Astrocyte (in vitro differentiated cells and primary cell): Measurements from ENCODE around the gene KCNQ1. TPM values are rescaled to one million over a fixed set of nuclear protein-coding genes. Genes with fewer than 3 reads are reported as not detected.

Source experiments
- DNase-seq: peaks from one replicate; pipeline ENCODE4 v3.0.0-alpha.2; 2010; ENCODE audit warnings: low read depth
- FAIRE-seq: peaks from 2 replicates; lab custom pipeline; 2011; peaks lifted over from hg19 to GRCh38; lab: Jason Lieb, UNC
- H2AFZ ChIP-seq: 2 replicates; pipeline ENCODE4 v1.6.0; 2012; ENCODE audit warnings: low read depth, low read length, inconsistent platforms
- H3K27ac ChIP-seq: 2 replicates; pipeline ENCODE4 v1.5.1; 2011; ENCODE audit warnings: low read depth, low read length, inconsistent platforms
- H3K27me3 ChIP-seq: 2 replicates; pipeline ENCODE4 v1.6.0; 2011; ENCODE audit warnings: low read length, inconsistent platforms; ENCODE audit not compliant: insufficient read depth
- H3K36me3 ChIP-seq: 2 replicates; pipeline ENCODE4 v1.5.1; 2011; ENCODE audit warnings: low read length, inconsistent platforms; ENCODE audit not compliant: insufficient read depth
- H3K4me1 ChIP-seq: 2 replicates; pipeline ENCODE4 v1.5.1; 2011; ENCODE audit warnings: low read length, inconsistent platforms; ENCODE audit not compliant: insufficient read depth
- H3K4me2 ChIP-seq: 2 replicates; pipeline ENCODE4 v1.6.0; 2012; ENCODE audit warnings: low read length, inconsistent platforms
- H3K4me3 ChIP-seq: 2 replicates; pipeline ENCODE4 v1.5.1; 2011; ENCODE audit warnings: low read depth, mild to moderate bottlenecking, low read length, inconsistent platforms; ENCODE audit not compliant: insufficient read depth
- H3K79me2 ChIP-seq: 2 replicates; pipeline ENCODE4 v1.6.0; 2012; ENCODE audit warnings: mild to moderate bottlenecking, low read length, inconsistent platforms; ENCODE audit not compliant: insufficient read depth
- H3K9ac ChIP-seq: 2 replicates; pipeline ENCODE4 v1.6.0; 2012; ENCODE audit warnings: mild to moderate bottlenecking, low read length, inconsistent platforms
- H3K9me3 ChIP-seq: 2 replicates; pipeline ENCODE4 v1.5.1; 2012; ENCODE audit warnings: low read depth, mild to moderate bottlenecking, low read length, inconsistent platforms; ENCODE audit not compliant: insufficient read depth
- H4K20me1 ChIP-seq: 2 replicates; pipeline ENCODE4 v1.6.0; 2012; ENCODE audit warnings: low read length, inconsistent platforms; ENCODE audit not compliant: insufficient read depth
- H3K27ac Mint-ChIP-seq: one replicate; pipeline ENCODE4 v1.8.0; 2021; ENCODE audit warnings: mild to moderate bottlenecking, mixed read lengths; ENCODE audit not compliant: unreplicated experiment
- H3K27me3 Mint-ChIP-seq: one replicate; pipeline ENCODE4 v1.8.0; 2021; ENCODE audit warnings: low read depth, mixed read lengths; ENCODE audit not compliant: unreplicated experiment
- H3K36me3 Mint-ChIP-seq: one replicate; pipeline ENCODE4 v1.8.0; 2021; ENCODE audit warnings: low read depth, mixed read lengths; ENCODE audit not compliant: unreplicated experiment
- H3K4me1 Mint-ChIP-seq: one replicate; pipeline ENCODE4 v1.8.0; 2021; ENCODE audit warnings: low read depth, mixed read lengths; ENCODE audit not compliant: unreplicated experiment
- H3K4me3 Mint-ChIP-seq: one replicate; pipeline ENCODE4 v1.8.0; 2021; ENCODE audit warnings: mild to moderate bottlenecking, moderate library complexity, mixed read lengths; ENCODE audit not compliant: unreplicated experiment
- H3K9me3 Mint-ChIP-seq: one replicate; pipeline ENCODE4 v1.8.0; 2021; ENCODE audit warnings: mild to moderate bottlenecking, mixed read lengths; ENCODE audit not compliant: unreplicated experiment
- EZH2 ChIP-seq: IDR thresholded peaks from 2 replicates; pipeline ENCODE4 v1.6.1; 2012; ENCODE audit warnings: mild to moderate bottlenecking, low read length, inconsistent platforms; ENCODE audit not compliant: insufficient read depth
- total RNA-seq: library from RNA; stranded (reverse); gene quantifications from 2 replicates; pipeline ENCODE4 v1.2.1, GENCODE V29; 2021
- TF ChIP-seq, protein P1 (sequence below): IDR thresholded peaks from 2 replicates; pipeline ENCODE4 v1.5.1; 2011; ENCODE audit warnings: low read depth, mild to moderate bottlenecking, inconsistent platforms, low read length, moderate library complexity; ENCODE audit not compliant: insufficient read depth

KCNQ1 gene
- total RNA-seq, 1 donor from 2014 or later: not detected

DNA sequence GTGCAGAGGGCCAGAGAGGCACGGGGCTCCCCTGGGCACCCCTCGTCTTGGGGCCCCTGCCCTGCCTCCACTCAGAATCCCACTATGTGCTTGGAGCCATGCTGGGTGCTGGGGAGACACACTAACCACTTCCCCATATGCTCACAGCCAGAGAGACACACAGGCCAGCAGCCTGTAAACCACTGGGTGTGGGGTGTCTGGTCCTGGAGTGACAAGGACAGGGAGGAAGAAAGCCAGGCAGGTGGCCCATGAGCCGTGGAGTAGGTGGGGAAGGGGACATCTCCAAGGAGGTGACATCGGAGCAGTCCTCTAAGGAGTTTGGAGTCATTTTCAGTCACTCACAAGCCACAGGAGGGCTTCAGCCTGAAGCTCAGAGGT lies 381.9 kb downstream of the KCNQ1 start:
- Histone ChIP-seq H3K9me3 (peaks cover 11% of the 10 kb centered on the region), H3K27ac (peak overlapping the region; percentile 92), H3K4me3 (no peak overlapping the region), H3K4me2 (peak overlapping the region; percentile 83), H3K9ac (peak overlapping the region; percentile 76), H3K27me3 (no peaks in the 10 kb centered on the region), H3K4me1 (peaks cover 26% of the 10 kb centered on the region), H2AFZ (peak overlapping the region; percentile 49), H3K79me2 (no peaks in the 10 kb centered on the region), H4K20me1 (no peaks in the 10 kb centered on the region), H3K36me3 (no peaks in the 10 kb centered on the region)
- peaks cover 18% of the 10 kb centered on the region for H3K27me3 Mint-ChIP-seq
- H3K9me3 Mint-ChIP-seq: peaks cover 43% of the 10 kb centered on the region
- peaks cover 13% of the 10 kb centered on the region for H3K4me1 Mint-ChIP-seq
- H3K27ac Mint-ChIP-seq: peak overlapping the region; percentile 58
- DNase-seq (no peak), FAIRE-seq (no peak)
- H3K4me3 Mint-ChIP-seq: no peak overlapping the region
- no peak for TF ChIP-seq EZH2
- H3K36me3 Mint-ChIP-seq: peaks cover 3% of the 10 kb centered on the region

DNA sequence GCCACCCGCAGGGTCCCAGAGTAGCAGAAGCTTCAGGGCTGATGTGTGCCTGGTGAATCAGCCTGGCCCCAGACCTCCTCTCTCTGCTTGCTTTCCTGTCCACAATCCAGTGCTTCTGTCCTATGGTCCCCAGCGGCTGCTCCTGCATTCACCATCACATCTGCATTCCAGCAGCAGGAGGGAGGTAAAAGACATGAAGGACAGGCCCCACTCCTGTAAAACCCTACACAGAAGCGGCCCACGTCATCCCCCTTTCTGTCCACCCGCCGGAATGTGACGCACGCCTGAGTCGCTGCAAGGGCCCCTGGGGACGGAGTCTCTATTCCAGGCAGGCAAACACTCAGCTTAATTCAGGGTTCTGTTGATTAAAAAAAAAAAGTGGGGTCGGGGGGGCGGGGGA lies 382.4 kb downstream of the KCNQ1 start:
- no peak overlapping the region for H3K4me3 Mint-ChIP-seq
- peak overlapping the region; percentile 83 for H3K4me2 ChIP-seq
- H3K9me3 Mint-ChIP-seq: peaks cover 41% of the 10 kb centered on the region
- H2AFZ ChIP-seq: no peak overlapping the region
- H3K36me3 ChIP-seq: no peaks in the 10 kb centered on the region
- peaks cover 26% of the 10 kb centered on the region for H3K4me1 ChIP-seq
- H3K4me3 ChIP-seq: no peak overlapping the region
- H3K27ac Mint-ChIP-seq: no peak overlapping the region
- peaks cover 3% of the 10 kb centered on the region for H3K36me3 Mint-ChIP-seq
- H3K9ac ChIP-seq: peak overlapping the region; percentile 76
- no peaks in the 10 kb centered on the region for H4K20me1 ChIP-seq
- no peak for TF ChIP-seq EZH2
- TF ChIP-seq, protein P1, sequence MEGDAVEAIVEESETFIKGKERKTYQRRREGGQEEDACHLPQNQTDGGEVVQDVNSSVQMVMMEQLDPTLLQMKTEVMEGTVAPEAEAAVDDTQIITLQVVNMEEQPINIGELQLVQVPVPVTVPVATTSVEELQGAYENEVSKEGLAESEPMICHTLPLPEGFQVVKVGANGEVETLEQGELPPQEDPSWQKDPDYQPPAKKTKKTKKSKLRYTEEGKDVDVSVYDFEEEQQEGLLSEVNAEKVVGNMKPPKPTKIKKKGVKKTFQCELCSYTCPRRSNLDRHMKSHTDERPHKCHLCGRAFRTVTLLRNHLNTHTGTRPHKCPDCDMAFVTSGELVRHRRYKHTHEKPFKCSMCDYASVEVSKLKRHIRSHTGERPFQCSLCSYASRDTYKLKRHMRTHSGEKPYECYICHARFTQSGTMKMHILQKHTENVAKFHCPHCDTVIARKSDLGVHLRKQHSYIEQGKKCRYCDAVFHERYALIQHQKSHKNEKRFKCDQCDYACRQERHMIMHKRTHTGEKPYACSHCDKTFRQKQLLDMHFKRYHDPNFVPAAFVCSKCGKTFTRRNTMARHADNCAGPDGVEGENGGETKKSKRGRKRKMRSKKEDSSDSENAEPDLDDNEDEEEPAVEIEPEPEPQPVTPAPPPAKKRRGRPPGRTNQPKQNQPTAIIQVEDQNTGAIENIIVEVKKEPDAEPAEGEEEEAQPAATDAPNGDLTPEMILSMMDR: no peak
- H3K79me2 ChIP-seq: no peaks in the 10 kb centered on the region
- H3K4me1 Mint-ChIP-seq: peaks cover 13% of the 10 kb centered on the region
- peak; percentile 18 for DNase-seq
- peak overlapping the region; percentile 92 for H3K27ac ChIP-seq
- FAIRE-seq: no peak
- no peaks in the 10 kb centered on the region for H3K27me3 ChIP-seq
- peaks cover 13% of the 10 kb centered on the region for H3K27me3 Mint-ChIP-seq
- H3K9me3 ChIP-seq: peaks cover 11% of the 10 kb centered on the region

DNA sequence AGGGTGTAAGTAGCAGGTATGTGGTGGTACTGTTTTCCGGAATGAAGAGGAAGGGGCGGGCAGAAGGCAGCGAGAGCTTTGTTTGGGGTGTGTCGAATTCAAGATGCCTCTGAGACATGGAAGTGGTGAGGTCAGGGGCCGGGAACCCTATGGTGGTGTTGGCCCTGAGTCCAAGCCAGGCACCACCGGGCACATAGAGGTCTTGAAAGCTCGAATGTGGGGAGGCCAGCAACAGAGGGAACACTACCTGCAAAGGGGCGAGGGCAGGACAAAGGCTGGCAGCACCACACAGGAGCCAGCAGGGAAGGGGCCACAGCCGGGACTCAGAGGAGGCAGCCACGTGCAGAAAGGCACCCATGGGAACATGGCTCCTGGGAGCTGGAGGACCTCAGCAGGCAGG lies 383.0 kb downstream of the KCNQ1 start:
- Histone ChIP-seq H3K4me3 (no peak overlapping the region), H3K9ac (no peak overlapping the region), H3K9me3 (peaks cover 11% of the 10 kb centered on the region), H3K79me2 (no peaks in the 10 kb centered on the region), H3K4me2 (no peak overlapping the region), H3K27ac (no peak overlapping the region), H3K4me1 (peaks cover 26% of the 10 kb centered on the region), H3K36me3 (no peaks in the 10 kb centered on the region), H4K20me1 (no peaks in the 10 kb centered on the region), H2AFZ (no peak overlapping the region), H3K27me3 (no peaks in the 10 kb centered on the region)
- peaks cover 3% of the 10 kb centered on the region for H3K36me3 Mint-ChIP-seq
- H3K4me3 Mint-ChIP-seq: no peak overlapping the region
- H3K9me3 Mint-ChIP-seq: peaks cover 36% of the 10 kb centered on the region
- DNase-seq: no peak
- H3K27ac Mint-ChIP-seq: no peak overlapping the region
- peaks cover 13% of the 10 kb centered on the region for H3K4me1 Mint-ChIP-seq
- no peak for TF ChIP-seq EZH2
- TF ChIP-seq, protein P1: no peak
- peaks cover 12% of the 10 kb centered on the region for H3K27me3 Mint-ChIP-seq
- FAIRE-seq: no peak
